Measurements from ENCODE around the gene NPY4R2.
"Not testable (repeated sequence)": the region's sequence is repeated elsewhere in the genome, so short reads cannot be mapped to it uniquely, and the experiment has no call there.

The NPY4R2 gene

DNA sequence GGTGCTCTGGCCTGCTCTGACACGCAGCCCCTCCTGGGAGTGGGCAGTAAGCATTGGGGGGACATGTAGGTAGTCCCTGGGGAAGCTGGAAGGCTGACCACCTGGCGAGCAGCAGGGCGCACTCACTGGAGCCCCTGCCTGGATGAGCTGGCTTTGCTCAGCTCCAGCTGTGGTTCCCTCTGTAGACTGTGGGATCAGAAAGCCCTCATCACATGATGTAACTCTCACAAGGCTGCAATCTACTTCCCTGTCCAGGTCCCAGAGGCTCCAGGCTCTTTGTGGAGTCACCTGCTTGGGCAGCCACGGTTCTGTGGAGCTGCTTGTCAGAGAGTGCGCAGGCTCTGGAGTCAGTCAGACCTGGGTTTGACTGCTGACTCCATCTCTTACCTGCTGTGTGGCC, 44.3 kb downstream of the NPY4R2 start:
- H3K4me1 Mint-ChIP-seq, H3K27ac Mint-ChIP-seq, H3K27me3 Mint-ChIP-seq, H3K36me3 Mint-ChIP-seq, H3K9me3 Mint-ChIP-seq, H3K4me3 Mint-ChIP-seq: not testable (repeated sequence)

DNA sequence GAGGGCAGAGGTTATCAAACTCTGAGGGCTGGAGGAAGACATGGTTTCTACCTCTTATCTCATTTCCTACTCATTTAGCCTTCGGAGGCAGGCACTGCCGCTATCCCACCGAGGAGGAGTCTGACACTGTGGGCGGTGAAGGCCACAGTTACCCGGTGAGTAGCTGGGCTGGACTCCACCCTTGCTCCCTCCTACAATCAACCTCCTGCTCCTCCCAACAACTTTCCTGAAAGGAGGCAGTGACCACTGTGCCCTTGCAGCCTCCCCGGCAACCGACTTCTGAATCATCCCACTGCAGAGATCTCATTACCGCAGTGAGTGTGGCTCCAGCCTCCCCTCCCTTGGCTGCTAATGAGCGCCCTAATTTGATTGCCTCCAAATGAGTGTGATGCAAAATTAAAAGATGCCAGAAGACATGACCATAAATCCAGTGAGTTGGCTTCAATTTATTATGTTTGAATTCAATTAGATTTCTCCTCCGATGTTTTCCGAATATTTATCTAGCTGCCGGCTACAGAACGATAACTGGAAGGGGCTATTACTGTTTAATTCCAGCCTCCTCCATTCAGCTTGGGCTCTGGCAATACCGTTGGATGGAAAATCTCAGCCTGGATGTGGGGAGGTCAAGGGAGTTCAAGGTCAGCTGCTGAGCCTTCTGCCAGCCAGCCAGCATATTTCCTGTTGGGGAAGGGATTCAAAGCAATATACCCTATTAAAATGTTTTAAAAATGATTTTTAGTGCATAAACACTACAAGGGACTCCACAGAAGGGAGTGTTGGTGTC, 46.0 kb downstream of the NPY4R2 start:
- H3K27ac Mint-ChIP-seq, H3K27me3 Mint-ChIP-seq, H3K36me3 Mint-ChIP-seq, H3K9me3 Mint-ChIP-seq, H3K4me1 Mint-ChIP-seq, H3K4me3 Mint-ChIP-seq: not testable (repeated sequence)

- H3K9me3 Mint-ChIP-seq, H3K36me3 Mint-ChIP-seq, H3K4me1 Mint-ChIP-seq, H3K4me3 Mint-ChIP-seq, H3K27ac Mint-ChIP-seq, H3K27me3 Mint-ChIP-seq: not testable (repeated sequence)
Measured at GRCh38 chr10:47968988-47969387, 50.5 kb downstream of the NPY4R2 start.

- H3K4me1 Mint-ChIP-seq, H3K9me3 Mint-ChIP-seq, H3K27ac Mint-ChIP-seq, H3K27me3 Mint-ChIP-seq, H3K4me3 Mint-ChIP-seq, H3K36me3 Mint-ChIP-seq: not testable (repeated sequence)
Measured at GRCh38 chr10:47970047-47970446, 51.6 kb downstream of the NPY4R2 start.

DNA sequence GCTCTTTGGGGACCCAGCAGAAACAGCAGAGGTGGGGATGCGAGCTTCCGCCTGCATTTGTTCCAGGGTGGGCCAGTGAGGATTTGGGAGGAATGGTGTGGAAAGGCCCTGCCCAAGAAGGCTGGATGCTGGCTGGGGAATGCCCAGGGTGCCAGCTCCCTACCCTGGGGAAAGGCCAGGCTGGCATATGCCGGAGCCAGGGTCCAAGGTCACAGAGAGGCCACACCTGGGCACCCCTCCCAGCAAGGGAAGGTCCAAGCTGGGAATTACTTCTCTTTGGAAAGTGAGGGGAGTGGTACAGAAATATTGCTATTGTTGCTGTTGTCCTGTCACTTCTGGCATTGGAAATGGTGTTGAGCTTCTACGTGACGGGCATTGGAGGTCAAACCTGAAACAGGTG, 53.1 kb downstream of the NPY4R2 start:
- not testable (repeated sequence) for H3K27ac Mint-ChIP-seq, H3K4me3 Mint-ChIP-seq, H3K4me1 Mint-ChIP-seq, H3K27me3 Mint-ChIP-seq, H3K9me3 Mint-ChIP-seq, H3K36me3 Mint-ChIP-seq

GRCh38 chr10:47972077-47972476, 53.6 kb downstream of the NPY4R2 start:
- not testable (repeated sequence) for H3K27ac Mint-ChIP-seq, H3K4me1 Mint-ChIP-seq, H3K9me3 Mint-ChIP-seq, H3K36me3 Mint-ChIP-seq, H3K27me3 Mint-ChIP-seq, H3K4me3 Mint-ChIP-seq
